AG08395 (cell line): ENCODE results near the gene NOP9.

ENCODE experiments used
- DNase-seq: peaks from one replicate; pipeline ENCODE4 v3.0.0; 2012; ENCODE audit warnings: mixed read lengths, low spot score

The NOP9 gene

DNA sequence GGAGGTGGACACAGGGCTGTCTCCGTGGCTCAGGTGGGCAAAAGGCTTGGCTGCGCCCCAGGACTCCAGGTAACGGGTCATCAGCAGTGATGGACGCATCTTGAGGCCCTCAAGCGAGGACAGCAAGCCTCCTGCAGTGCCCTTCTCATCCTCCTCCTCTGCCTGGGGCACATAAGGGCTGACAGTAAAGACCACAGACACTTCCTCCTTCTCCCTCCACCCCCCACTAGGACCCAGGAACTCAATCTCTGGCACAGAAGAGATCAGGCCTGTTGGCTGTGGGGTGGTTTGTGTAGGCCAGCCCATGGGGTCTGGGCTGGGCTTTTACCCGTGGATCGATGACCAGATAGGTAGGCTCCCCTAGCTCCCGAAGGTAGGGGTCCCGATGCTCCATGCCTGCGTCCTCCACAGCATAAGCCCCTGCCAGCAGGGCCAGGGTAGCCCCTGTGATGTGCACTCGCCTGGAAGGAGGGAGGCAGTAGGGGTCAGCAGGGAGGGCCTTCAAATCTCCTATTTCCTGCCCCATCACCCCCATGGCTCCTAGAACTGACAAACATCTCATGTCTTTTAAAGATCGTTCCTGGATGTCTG is 29.5 kb downstream of the NOP9 start:
- DNase-seq = no peak

DNA sequence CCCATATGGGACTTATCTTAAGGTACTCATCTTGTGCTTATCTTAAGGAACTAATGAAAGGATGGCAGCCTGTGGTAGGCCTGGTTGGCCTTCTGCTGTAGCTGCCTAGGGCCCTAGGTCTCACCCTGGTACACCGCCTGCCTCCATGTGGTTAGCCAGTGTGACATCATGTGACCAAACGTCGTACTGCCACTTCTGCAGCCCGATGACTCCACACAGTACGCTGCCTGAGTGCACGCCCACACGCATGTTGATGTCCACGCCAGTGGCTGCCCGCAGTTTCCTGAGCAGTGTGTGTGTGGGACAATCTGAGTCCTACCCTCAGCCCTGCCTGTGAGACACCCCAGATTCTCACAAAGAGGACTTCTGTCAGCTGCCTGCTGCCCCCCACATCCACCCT is 30.1 kb downstream of the NOP9 start:
- DNase-seq = no peak

DNA sequence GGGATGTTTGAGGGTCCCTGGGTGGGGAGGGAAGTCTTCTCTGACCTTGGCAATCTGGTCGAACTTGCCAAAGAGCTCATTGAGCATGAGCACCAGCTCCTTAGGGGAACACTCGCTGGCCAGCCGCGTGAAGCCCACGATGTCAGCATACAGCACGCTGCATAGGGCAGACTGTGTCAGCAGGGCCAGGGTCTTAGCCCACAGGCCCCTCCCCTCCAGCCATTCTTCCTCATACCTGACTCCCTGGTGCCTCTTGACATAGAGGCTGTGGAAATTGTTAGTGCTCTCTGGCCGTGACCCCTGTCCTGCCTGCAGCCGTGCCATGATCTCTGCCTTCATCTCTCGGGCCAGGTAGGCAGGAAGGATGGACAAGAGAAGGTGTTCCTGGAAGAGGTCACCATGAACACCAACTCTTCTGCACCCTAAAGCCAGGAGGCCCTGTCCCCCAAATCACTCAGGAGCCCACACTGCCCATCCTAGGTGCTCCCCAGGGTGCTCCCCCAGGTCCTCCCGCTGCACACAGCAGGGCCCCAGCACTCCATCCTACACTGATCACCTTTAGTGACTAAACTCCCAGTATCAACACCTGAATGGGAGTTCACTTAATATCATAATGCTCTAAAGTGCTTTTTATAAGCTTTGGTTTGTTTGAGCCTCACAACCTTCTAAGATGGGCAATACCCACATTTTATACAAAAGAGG is 31.5 kb downstream of the NOP9 start:
- no peak for DNase-seq

GRCh38 chr14:24331731-24332267 is 32.1 kb downstream of the NOP9 start:
- DNase-seq = no peak

DNA sequence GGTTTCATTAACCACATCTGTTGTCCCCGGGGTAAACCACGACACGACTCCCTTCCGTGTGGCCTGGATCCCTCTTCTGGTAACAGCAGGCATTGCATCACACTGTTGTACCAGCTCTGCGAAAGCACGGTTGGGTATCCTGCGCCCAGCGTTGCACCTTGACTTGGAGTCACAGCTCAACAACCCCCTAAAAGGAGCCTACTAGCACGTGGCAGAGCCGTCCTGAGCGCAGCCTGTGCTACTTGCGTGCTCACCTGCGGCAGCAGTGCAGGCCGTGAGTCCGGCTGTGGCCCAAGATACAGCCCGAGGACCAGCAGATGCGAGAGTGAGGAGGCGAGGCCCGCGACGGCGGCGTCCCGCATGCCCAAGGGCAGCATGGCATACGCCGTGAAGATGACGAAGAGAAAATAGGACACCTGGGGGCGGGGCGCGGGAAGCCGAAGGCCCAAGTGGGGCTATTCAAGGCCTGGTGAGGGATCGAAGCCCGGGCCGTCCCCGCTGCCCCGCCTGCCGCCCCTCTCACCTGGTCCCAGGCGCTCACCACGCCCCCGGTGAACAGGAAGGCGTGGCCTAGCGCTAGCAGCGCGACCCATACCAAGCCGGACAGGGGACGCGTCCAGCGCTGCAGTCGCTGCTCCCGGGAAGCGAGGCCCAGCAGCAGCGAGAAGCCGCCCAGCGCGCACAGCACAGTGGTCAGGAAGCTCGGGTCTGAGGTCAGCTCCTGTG is 32.8 kb downstream of the NOP9 start:
- peak; percentile 85 for DNase-seq

DNA sequence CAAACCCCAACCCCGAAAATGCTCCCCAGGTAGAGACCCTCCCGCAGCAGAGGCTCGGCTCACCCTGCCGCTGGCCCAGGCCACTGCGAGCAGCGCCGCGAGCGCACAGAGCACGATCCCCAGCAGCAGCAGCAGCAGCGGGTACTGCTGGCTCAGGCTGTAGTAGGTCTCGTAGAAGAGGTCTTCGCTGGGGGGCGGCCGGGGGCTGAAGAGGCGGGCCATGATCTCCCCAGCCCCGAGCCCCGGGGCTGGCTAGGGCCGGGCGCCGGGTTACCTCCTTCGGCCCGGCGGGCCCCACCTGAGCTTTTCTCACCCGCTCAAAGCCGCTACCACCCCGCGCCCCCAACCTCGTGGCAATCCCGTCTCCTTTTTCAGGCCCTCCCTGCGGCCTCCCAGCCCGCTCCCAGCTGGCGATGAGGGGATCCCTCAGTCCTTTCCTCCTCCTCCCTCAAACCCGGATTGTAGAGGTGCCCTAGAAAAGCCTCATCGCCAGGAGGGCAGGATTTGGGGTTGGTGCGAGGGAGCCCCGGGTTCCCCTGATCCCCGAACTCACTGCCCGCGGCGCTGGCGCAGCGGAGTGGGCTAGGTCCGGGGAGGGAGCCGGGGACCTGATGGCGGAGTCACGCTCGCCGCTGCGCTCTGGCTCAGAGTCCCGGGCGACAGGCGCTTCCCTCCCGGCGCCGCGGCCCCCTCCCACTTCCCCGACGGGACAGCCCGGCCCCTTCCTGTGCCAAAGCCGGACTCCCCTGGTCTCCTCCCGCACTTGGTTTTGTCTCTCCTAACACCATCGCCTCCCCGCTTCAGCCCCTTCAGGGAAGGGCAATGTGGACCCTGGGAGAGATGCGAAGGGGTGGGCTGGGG is 35.0 kb downstream of the NOP9 start, which contains the start of gene ADCY4:
ADCY4 (minus strand) TSS at position 641 of the 861 bp plus-strand sequence; CDS start at position 222, 419 bp downstream.
- DNase-seq = no peak

GRCh38 chr14:24335461-24336171 is 36.0 kb downstream of the NOP9 start:
- DNase-seq = no peak

GRCh38 chr14:24337144-24337823 is 37.6 kb downstream of the NOP9 start:
- DNase-seq = no peak

- DNase-seq = no peak
Observed at GRCh38 chr14:24337824-24338175, 38.1 kb downstream of the NOP9 start.

DNA sequence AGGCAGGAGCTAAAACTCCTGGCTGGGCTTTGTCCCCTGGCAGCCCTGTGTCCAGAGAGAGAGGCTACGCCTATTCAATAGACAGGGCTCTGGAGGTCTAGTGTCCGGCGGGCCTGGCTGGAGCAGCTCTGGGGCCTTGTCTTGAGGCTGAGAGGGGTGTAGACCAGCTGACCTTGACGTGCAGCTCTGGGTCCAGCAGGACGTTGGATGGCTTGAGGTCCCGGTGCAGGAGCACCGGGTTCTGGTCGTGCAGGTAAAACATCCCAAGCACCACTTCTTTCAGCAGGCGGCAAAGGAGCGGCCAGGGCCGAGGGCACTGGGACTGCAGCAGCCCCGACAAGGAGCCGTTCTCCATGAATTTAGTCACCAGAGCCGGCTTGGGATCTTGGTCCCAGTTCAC is 39.2 kb downstream of the NOP9 start:
- DNase-seq = no peak

DNA sequence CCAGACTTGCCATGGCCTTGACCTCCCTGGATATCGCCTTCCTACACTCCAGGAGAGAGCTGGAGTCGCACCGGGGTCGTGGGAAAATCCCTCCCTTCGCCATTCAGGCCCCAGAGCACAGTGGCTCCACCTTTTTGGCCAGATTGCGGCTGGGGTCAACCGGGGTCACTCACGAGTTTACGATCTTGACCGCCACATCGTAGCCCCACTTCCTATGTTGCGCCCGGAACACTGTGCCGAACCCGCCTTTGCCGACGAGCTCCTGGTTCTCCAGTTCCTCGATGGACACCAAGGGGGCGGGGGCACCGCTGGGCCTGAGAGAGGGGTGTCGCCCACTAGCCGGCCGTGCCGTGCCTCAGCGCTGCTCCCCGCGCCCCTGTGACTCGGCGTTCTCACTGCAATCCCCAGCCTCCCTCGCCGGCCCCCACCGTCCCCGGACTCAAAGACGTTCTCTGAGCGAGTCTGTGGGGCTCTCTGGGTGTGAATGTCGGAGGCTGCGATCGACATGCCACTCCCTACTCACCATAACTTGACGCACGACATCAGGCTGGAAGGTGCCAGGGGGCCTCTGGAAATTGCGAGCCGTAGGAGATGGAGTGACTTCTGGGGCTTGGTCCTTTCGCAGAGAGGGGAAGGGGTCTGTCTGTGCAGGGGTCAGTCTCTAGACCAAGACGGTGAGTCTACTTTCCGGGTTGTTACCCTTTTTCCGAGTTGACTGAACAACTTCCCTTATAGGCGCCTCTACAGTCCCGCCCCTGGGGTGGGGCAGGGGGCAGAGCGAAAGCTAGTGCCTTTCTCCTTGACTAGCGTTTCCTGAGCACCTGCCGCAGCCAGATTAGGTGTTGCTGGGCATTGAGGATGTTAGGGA is 39.9 kb downstream of the NOP9 start, which contains the start of gene RIPK3:
RIPK3 (minus strand) TSS at position 708 of the 868 bp plus-strand sequence; CDS start at position 543, 165 bp downstream.
- DNase-seq = no peak

GRCh38 chr14:24340606-24341005 is 41.0 kb downstream of the NOP9 start:
- no peak for DNase-seq

- no peak for DNase-seq
Observed at GRCh38 chr14:24342889-24343288, 43.2 kb downstream of the NOP9 start.

DNA sequence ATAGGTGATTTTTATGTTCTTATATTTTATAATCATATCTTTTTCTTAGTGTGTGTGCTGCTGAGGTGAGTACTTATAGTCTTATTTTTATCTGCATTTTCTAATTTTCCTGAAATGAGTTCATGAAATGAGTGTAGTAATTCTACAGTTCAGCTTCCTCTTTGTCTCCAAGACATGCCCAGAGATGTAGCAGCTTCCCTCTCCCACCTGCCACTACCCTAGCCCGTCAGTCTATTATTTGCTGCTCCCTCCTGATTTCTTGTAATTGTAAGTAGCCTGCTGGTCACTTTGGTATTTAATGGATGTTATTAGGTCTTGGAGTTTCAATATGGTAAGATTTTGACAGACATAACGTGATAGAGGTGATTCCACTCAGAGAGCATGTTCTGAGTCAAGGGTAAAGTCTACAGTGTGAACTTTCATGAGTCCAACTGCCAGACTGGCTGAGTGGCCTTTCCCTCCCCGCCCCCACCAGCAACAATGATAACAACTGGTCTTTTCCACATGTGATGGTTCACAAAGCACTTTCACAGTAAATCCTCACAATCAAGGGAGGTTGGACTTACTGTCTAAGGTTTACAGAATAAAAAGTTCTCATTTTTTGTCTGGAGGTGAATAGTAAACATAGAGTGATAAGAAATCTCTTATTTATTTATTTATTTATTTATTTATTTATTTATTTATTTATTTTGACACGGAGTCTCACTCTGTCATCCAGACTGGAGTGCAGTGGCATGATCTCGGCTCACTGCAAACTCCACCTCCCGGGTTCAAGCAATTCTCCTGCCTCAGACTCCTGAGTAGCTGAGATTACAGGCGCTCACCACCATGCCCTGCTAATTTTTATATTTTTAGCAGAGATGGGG is 44.4 kb downstream of the NOP9 start:
- DNase-seq = no peak

DNA sequence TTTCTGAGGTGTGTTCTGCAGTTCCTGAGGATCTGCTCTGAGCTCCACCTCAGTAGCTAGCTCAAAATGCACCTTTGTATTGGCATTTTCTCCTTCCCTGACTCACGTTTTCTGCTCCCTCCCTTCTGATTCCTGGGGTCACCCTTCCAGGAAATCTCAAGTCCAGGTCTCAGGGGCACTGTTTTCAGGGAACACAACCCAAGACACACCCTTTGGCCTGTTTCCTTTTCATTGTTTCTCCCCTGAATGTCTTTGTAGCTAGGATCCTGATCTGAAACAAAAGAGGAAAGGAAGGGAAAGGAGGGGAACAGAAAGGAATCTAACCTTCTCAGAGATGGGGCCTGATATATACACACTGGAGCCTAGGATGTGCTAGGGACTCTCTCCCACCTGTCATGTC is 47.5 kb downstream of the NOP9 start:
- no peak for DNase-seq

DNA sequence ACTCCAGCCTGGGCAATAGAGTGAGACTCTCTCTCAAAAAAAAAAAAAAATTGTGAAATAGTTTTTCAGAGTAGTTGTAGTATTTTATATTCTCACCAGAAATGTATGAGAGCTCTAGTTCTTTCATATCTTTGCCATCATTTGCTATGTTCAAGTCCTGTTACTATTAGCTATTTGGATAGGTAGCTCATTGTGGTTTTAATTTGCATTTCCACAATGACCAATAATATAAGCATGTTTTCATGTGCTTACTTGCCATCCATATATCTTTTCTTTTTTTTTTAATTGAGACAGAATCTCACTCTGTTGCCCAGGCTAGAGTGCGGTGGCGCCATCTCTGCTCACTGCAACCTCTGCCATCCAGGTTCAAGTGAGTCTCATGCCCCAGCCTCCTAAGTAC is 48.5 kb downstream of the NOP9 start:
- DNase-seq = no peak

DNA sequence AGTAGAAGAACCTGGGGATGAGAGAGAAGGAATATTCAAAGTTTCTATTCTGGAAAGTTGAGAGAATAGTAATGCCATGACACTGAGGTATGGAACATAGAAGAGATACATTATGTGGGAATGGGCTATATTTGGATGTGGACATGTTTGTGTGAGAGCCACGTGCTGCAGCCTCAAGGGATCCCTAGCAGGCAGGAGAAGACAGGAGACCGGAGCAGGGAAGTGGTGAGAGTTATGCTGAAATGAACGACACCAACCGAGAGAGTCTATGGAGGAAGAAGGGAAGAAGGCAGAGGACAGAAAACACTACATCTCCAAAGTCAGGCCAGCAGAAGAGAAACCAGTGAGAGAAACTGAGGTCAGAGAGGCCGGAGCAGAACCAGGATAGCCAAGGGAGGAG is 50.1 kb downstream of the NOP9 start:
- no peak for DNase-seq

GRCh38 chr14:24351517-24351916 is 51.9 kb downstream of the NOP9 start:
- DNase-seq = peak; percentile 40
